Measurements from ENCODE around the gene AQP5.

DNA sequence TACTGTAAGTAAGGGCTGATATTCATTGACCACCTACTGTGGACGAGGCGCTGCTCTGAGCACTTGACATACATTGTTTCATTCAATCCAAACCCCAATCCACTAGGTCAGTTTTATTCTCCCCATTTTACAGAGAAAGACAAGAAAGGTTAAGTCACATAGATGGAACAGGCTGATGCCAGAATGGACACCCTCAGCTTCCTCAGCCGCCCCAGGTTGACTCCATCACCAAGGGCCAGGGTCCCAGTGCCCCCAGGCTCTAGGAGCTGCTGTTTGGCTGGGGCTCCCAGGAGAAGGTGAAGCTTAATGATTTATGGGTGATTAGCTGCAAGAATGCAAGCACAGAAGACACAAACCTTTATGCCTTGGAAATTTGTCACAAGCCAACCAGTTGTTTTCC, 11.8 kb upstream of the AQP5 start:
- TF ChIP-seq, protein P1, sequence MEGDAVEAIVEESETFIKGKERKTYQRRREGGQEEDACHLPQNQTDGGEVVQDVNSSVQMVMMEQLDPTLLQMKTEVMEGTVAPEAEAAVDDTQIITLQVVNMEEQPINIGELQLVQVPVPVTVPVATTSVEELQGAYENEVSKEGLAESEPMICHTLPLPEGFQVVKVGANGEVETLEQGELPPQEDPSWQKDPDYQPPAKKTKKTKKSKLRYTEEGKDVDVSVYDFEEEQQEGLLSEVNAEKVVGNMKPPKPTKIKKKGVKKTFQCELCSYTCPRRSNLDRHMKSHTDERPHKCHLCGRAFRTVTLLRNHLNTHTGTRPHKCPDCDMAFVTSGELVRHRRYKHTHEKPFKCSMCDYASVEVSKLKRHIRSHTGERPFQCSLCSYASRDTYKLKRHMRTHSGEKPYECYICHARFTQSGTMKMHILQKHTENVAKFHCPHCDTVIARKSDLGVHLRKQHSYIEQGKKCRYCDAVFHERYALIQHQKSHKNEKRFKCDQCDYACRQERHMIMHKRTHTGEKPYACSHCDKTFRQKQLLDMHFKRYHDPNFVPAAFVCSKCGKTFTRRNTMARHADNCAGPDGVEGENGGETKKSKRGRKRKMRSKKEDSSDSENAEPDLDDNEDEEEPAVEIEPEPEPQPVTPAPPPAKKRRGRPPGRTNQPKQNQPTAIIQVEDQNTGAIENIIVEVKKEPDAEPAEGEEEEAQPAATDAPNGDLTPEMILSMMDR (IDR thresholded peaks at IDR 0.05) = no peak
- no peak for TF ChIP-seq POLR2A (IDR thresholded peaks at IDR 0.05)
